GM12878 (cell line): ENCODE results near the gene TMEM114.

Source experiments
- ASH2L ChIP-seq: fragments of 300-600, 200-600 bp; sonication (generic); IDR thresholded peaks from 2 replicates; pipeline ENCODE4 v1.6.1; 2017; ENCODE audit warnings: low read depth, mild to moderate bottlenecking, borderline replicate concordance
- CHD4 ChIP-seq: fragments of 200-600 bp; sonication (generic); IDR thresholded peaks from 2 replicates; pipeline ENCODE4 v1.6.1; 2016; ENCODE audit warnings: mild to moderate bottlenecking
- MYB ChIP-seq: fragments of 150-350 bp; IDR thresholded peaks from 2 replicates; pipeline ENCODE4 v1.6.1; 2014; ENCODE audit warnings: mild to moderate bottlenecking, low read depth, low read length, borderline replicate concordance
- POLR2A ChIP-seq: IDR thresholded peaks from 2 replicates; pipeline ENCODE4 v1.6.1; 2011; ENCODE audit warnings: low read depth, mild to moderate bottlenecking, low read length
- POLR2AphosphoS5 ChIP-seq: IDR thresholded peaks from 2 replicates; pipeline ENCODE4 v1.6.1; 2011; ENCODE audit warnings: mild to moderate bottlenecking, low read length, inconsistent platforms
- SIN3A ChIP-seq: IDR thresholded peaks from 2 replicates; pipeline ENCODE4 v1.6.1; 2012; ENCODE audit warnings: low read depth, low read length, improper control_type of control experiment
- SMC3 ChIP-seq: IDR thresholded peaks from 2 replicates; pipeline ENCODE4 v1.6.1; 2011; ENCODE audit warnings: low read length, improper control_type of control experiment, borderline replicate concordance
- SUPT20H ChIP-seq: IDR thresholded peaks from 2 replicates; pipeline ENCODE4 v1.6.1; 2011; ENCODE audit warnings: low read depth, mild to moderate bottlenecking, low read length, moderate library complexity, borderline replicate concordance; ENCODE audit not compliant: control insufficient read depth
- ZSCAN29 ChIP-seq: fragments of 450-650 bp; IDR thresholded peaks from 2 replicates; pipeline ENCODE4 v1.6.1; 2017; ENCODE audit warnings: mild to moderate bottlenecking, moderate library complexity
- TF ChIP-seq, protein P1 (sequence below): fragments of 450-650 bp; IDR thresholded peaks from 2 replicates; pipeline ENCODE4 v1.6.1; 2018; ENCODE audit warnings: borderline replicate concordance, mild to moderate bottlenecking; ENCODE audit not compliant: partially characterized antibody
- TF ChIP-seq, protein P2 (sequence below), 3 experiments: IDR thresholded peaks in 2 of 3; conservative IDR thresholded peaks in 1 of 3; 2 replicates each; pipeline ENCODE4 v1.5.1; 2011; ENCODE audit warnings: low read depth in 3 of 3, low read length in 3 of 3, mild to moderate bottlenecking in 3 of 3, control low read depth in 2 of 3, moderate library complexity in 2 of 3, inconsistent platforms in 1 of 3, mixed read lengths in 1 of 3; ENCODE audit not compliant: control insufficient read depth in 2 of 3, insufficient read depth in 1 of 3; ENCODE audit errors: extremely low read depth in 1 of 3
- TF ChIP-seq, protein P3 (sequence below): IDR thresholded peaks from 2 replicates; pipeline ENCODE4 v1.6.1; 2011; ENCODE audit warnings: low read depth, low read length, improper control_type of control experiment, borderline replicate concordance

DNA sequence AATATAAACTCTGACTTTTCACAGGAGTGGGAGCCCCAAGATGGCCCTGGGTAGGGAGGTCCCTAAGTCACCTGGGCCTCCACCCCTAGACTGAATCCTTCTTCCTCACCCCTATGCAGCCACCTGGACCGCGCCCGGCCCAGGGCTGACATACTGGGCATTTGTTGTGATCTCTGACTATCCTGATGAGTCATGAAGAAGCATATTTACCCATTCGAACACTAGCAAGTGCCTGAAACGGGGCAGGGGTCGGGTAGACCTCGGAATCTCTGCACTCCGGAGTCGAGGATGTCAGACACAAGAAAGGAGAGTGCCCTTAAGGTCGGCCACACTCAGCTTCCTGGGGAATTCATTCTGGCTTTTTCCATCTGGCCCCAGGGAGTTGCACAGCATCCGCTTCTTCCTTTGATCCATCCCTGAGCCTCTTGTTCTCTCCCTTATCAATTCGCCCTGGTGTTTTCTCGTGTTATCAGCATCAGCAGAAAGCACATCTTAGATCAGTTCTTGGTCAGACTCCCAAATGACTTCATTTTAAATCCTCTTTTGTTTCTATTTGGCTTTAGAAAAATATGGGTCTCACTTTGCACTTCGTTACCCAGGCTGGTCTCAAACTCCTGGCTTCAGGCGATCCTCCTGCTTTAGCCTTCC lies 41.6 kb upstream of the TMEM114 start:
- TF ChIP-seq CHD4 = no peak
- TF ChIP-seq POLR2A = no peak
- no peak for TF ChIP-seq SIN3A
- no peak for TF ChIP-seq POLR2AphosphoS5
- TF ChIP-seq, protein P1, sequence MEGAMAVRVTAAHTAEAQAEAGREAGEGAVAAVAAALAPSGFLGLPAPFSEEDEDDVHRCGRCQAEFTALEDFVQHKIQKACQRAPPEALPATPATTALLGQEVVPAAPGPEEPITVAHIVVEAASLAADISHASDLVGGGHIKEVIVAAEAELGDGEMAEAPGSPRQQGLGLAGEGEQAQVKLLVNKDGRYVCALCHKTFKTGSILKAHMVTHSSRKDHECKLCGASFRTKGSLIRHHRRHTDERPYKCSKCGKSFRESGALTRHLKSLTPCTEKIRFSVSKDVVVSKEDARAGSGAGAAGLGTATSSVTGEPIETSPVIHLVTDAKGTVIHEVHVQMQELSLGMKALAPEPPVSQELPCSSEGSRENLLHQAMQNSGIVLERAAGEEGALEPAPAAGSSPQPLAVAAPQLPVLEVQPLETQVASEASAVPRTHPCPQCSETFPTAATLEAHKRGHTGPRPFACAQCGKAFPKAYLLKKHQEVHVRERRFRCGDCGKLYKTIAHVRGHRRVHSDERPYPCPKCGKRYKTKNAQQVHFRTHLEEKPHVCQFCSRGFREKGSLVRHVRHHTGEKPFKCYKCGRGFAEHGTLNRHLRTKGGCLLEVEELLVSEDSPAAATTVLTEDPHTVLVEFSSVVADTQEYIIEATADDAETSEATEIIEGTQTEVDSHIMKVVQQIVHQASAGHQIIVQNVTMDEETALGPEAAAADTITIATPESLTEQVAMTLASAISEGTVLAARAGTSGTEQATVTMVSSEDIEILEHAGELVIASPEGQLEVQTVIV = no peak
- TF ChIP-seq, protein P2, sequence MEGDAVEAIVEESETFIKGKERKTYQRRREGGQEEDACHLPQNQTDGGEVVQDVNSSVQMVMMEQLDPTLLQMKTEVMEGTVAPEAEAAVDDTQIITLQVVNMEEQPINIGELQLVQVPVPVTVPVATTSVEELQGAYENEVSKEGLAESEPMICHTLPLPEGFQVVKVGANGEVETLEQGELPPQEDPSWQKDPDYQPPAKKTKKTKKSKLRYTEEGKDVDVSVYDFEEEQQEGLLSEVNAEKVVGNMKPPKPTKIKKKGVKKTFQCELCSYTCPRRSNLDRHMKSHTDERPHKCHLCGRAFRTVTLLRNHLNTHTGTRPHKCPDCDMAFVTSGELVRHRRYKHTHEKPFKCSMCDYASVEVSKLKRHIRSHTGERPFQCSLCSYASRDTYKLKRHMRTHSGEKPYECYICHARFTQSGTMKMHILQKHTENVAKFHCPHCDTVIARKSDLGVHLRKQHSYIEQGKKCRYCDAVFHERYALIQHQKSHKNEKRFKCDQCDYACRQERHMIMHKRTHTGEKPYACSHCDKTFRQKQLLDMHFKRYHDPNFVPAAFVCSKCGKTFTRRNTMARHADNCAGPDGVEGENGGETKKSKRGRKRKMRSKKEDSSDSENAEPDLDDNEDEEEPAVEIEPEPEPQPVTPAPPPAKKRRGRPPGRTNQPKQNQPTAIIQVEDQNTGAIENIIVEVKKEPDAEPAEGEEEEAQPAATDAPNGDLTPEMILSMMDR (IDR thresholded peaks at IDR 0.05 in 2 of 3, conservative IDR thresholded peaks at IDR 0.05 in 1 of 3; ENCODE audit: control insufficient read depth in 2 of 3, extremely low read depth in 1 of 3, insufficient read depth in 1 of 3, low read depth in 3 of 3, low read length in 3 of 3) = no peak
- TF ChIP-seq SUPT20H = no peak
- TF ChIP-seq MYB = no peak
- TF ChIP-seq ZSCAN29 = no peak
- TF ChIP-seq, protein P3, sequence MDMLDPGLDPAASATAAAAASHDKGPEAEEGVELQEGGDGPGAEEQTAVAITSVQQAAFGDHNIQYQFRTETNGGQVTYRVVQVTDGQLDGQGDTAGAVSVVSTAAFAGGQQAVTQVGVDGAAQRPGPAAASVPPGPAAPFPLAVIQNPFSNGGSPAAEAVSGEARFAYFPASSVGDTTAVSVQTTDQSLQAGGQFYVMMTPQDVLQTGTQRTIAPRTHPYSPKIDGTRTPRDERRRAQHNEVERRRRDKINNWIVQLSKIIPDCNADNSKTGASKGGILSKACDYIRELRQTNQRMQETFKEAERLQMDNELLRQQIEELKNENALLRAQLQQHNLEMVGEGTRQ = no peak
- no peak for TF ChIP-seq SMC3
- no peak for TF ChIP-seq ASH2L
